HepG2 (cell line): Measurements from ENCODE around the gene KLHL36. TPM values are rescaled to one million over a fixed set of nuclear protein-coding genes. Genes with fewer than 3 reads are reported as not detected.

Source experiments
- CEBPB ChIP-seq: IDR thresholded peaks from 2 replicates; pipeline ENCODE4 v1.6.1; 2011; ENCODE audit warnings: low read depth, low read length, improper control_type of control experiment, borderline replicate concordance
- CHCHD3 ChIP-seq: sonication (generic); formaldehyde crosslinking; IDR thresholded peaks from 2 replicates; pipeline ENCODE4 v1.8.0; 2022; ENCODE audit warnings: mild to moderate bottlenecking, missing genetic modification reagents, moderate library complexity
- GATAD2A ChIP-seq: IDR thresholded peaks from 2 replicates; pipeline ENCODE4 v1.6.1; 2016
- JUNB ChIP-seq: sonication (generic); formaldehyde crosslinking; IDR thresholded peaks from 2 replicates; pipeline ENCODE4 v1.8.0; 2022; ENCODE audit warnings: missing genetic modification reagents, mild to moderate bottlenecking, borderline replicate concordance
- POLR2AphosphoS5 ChIP-seq: IDR thresholded peaks from 2 replicates; pipeline ENCODE4 v1.6.1; 2012; ENCODE audit warnings: low read depth, low read length
- RBM22 ChIP-seq: fragments of 200-400 bp; formaldehyde crosslinking; optimal IDR thresholded peaks from 2 replicates; pipeline ENCODE3; 2017; ENCODE audit warnings: mild to moderate bottlenecking, low read length, moderate library complexity
- ZNF101 ChIP-seq: sonication (generic); formaldehyde crosslinking; IDR thresholded peaks from 2 replicates; pipeline ENCODE4 v1.4.0; 2020; ENCODE audit warnings: mild to moderate bottlenecking, low read depth, missing genetic modification reagents, borderline replicate concordance
- ZNF607 ChIP-seq: sonication (generic); formaldehyde crosslinking; IDR thresholded peaks from 2 replicates; pipeline ENCODE4 v1.5.1; 2020; ENCODE audit warnings: missing genetic modification reagents, mild to moderate bottlenecking, borderline replicate concordance
- polyA plus RNA-seq, 8 experiments: library from polyadenylated mRNA; depleted of rRNA in 3 of 8; stranded (reverse) in 7 of 8; unstranded in 1 of 8; fragments of >200 nt; fragmentation: Illumina TruSeq in 4 of 8; extraction: Trizol in 4 of 8; gene quantifications; 2 replicates each; pipeline versions ENCODE4 v1.2.1 to v1.2.3, GENCODE V29; 2011 to 2016; ENCODE audit warnings: low read depth in 4 of 8, missing spikeins in 1 of 8, mixed read lengths in 1 of 8; ENCODE audit not compliant: insufficient read depth in 1 of 8
- total RNA-seq, 5 experiments: library from RNA; depleted of rRNA; stranded (reverse); fragments of >200 nt; fragmentation: Illumina TruSeq; extraction: Trizol; gene quantifications; 2 replicates each; pipeline ENCODE4 v1.2.3, GENCODE V29; 2016; ENCODE audit warnings: low read depth in 1 of 5
- TF ChIP-seq, protein P1 (sequence below): sonication (generic); formaldehyde crosslinking; conservative IDR thresholded peaks from 2 replicates; pipeline ENCODE4 v1.8.0; 2022; ENCODE audit warnings: mild to moderate bottlenecking, moderate library complexity, missing genetic modification reagents
- TF ChIP-seq, protein P2 (sequence below): IDR thresholded peaks from 2 replicates; pipeline ENCODE4 v1.6.1; 2016; ENCODE audit warnings: low read depth, control low read depth
- TF ChIP-seq, protein P3 (sequence below): sonication (generic); formaldehyde crosslinking; IDR thresholded peaks from 2 replicates; pipeline ENCODE4 v1.5.1; 2020; ENCODE audit warnings: missing genetic modification reagents, mild to moderate bottlenecking, borderline replicate concordance
- TF ChIP-seq, protein P4 (sequence below): sonication (generic); formaldehyde crosslinking; IDR thresholded peaks from 2 replicates; pipeline ENCODE4 v1.5.0; 2020; ENCODE audit warnings: missing genetic modification reagents

Gene KLHL36
- total and polyA plus RNA-seq, 2 of the 13 experiments (the other 11 are each of a cell fraction or from before 2014, with no cell fraction given) = 24.3 to 26.0 TPM

DNA sequence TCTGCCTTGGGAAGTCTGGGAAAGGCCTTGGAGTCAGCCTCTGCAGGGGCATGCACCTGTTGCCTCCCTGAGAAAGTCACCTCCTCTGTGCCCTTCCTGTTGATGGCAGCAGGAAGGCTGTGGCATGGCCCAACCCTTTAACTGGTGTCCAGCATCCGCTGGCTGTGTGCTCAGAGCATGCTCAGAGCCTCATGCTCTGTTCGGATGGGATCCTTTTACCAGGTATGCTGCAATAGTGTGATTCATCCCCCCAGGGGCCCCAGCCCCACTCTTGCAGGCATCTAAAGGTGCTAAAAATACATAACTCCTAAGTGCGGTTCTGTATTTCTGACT is 24.9 kb downstream of the KLHL36 start (continued):
- TF ChIP-seq, protein P1, sequence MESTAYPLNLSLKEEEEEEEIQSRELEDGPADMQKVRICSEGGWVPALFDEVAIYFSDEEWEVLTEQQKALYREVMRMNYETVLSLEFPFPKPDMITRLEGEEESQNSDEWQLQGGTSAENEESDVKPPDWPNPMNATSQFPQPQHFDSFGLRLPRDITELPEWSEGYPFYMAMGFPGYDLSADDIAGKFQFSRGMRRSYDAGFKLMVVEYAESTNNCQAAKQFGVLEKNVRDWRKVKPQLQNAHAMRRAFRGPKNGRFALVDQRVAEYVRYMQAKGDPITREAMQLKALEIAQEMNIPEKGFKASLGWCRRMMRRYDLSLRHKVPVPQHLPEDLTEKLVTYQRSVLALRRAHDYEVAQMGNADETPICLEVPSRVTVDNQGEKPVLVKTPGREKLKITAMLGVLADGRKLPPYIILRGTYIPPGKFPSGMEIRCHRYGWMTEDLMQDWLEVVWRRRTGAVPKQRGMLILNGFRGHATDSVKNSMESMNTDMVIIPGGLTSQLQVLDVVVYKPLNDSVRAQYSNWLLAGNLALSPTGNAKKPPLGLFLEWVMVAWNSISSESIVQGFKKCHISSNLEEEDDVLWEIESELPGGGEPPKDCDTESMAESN (CRISPR knock-in tag) = no peak
- TF ChIP-seq, protein P2, sequence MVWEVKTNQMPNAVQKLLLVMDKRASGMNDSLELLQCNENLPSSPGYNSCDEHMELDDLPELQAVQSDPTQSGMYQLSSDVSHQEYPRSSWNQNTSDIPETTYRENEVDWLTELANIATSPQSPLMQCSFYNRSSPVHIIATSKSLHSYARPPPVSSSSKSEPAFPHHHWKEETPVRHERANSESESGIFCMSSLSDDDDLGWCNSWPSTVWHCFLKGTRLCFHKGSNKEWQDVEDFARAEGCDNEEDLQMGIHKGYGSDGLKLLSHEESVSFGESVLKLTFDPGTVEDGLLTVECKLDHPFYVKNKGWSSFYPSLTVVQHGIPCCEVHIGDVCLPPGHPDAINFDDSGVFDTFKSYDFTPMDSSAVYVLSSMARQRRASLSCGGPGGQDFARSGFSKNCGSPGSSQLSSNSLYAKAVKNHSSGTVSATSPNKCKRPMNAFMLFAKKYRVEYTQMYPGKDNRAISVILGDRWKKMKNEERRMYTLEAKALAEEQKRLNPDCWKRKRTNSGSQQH (CRISPR knock-in tag) = no peak
- TF ChIP-seq CEBPB (peak; percentile 76; the same call in 1 of the 2 replicates), JUNB (CRISPR knock-in tag) (no peak), RBM22 (no peak), GATAD2A (peak; percentile 26; the same call in 1 of the 2 replicates), ZNF101 (CRISPR knock-in tag) (no peak), ZNF607 (CRISPR knock-in tag) (0 out of 2 replicates have a peak, but pooled peaks have one; percentile 5), POLR2AphosphoS5 (no peak), CHCHD3 (CRISPR knock-in tag) (no peak)
- TF ChIP-seq, protein P3, sequence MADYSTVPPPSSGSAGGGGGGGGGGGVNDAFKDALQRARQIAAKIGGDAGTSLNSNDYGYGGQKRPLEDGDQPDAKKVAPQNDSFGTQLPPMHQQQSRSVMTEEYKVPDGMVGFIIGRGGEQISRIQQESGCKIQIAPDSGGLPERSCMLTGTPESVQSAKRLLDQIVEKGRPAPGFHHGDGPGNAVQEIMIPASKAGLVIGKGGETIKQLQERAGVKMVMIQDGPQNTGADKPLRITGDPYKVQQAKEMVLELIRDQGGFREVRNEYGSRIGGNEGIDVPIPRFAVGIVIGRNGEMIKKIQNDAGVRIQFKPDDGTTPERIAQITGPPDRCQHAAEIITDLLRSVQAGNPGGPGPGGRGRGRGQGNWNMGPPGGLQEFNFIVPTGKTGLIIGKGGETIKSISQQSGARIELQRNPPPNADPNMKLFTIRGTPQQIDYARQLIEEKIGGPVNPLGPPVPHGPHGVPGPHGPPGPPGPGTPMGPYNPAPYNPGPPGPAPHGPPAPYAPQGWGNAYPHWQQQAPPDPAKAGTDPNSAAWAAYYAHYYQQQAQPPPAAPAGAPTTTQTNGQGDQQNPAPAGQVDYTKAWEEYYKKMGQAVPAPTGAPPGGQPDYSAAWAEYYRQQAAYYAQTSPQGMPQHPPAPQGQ (CRISPR knock-in tag) = no peak
- TF ChIP-seq, protein P4, sequence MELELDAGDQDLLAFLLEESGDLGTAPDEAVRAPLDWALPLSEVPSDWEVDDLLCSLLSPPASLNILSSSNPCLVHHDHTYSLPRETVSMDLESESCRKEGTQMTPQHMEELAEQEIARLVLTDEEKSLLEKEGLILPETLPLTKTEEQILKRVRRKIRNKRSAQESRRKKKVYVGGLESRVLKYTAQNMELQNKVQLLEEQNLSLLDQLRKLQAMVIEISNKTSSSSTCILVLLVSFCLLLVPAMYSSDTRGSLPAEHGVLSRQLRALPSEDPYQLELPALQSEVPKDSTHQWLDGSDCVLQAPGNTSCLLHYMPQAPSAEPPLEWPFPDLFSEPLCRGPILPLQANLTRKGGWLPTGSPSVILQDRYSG = no peak
